GM20000 (cell line): Measurements from ENCODE around the gene ADAMTS2.

Source experiments
- DNase-seq: peaks from one replicate; pipeline ENCODE4 v3.0.0; 2012; ENCODE audit warnings: low spot score
- TF ChIP-seq, protein P1 (sequence below): IDR thresholded peaks from 2 replicates; pipeline ENCODE4 v1.5.1; 2012; ENCODE audit warnings: mild to moderate bottlenecking, control low read depth; ENCODE audit errors: extremely low read depth, missing control alignments

The ADAMTS2 gene

DNA sequence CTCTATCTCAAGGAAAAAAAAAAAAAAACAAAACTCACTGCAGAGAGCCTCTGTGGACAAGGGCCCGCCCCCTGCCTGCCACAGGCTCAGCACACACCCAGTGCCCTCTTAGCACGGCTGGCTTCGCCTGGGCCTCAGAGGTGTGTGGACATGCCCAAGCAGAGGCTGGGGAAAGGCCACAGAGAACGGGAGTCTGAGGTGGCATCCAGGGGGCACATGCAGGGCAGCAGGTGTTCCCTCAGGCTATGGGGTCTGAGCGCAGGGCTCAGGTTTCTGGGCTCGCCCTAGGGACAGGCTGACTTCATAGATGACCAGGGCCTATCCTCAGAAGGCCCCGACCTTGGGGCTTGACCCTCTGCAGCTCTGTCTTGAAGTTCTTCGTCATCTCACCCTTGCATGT, 146.4 kb downstream of the ADAMTS2 start:
- TF ChIP-seq, protein P1, sequence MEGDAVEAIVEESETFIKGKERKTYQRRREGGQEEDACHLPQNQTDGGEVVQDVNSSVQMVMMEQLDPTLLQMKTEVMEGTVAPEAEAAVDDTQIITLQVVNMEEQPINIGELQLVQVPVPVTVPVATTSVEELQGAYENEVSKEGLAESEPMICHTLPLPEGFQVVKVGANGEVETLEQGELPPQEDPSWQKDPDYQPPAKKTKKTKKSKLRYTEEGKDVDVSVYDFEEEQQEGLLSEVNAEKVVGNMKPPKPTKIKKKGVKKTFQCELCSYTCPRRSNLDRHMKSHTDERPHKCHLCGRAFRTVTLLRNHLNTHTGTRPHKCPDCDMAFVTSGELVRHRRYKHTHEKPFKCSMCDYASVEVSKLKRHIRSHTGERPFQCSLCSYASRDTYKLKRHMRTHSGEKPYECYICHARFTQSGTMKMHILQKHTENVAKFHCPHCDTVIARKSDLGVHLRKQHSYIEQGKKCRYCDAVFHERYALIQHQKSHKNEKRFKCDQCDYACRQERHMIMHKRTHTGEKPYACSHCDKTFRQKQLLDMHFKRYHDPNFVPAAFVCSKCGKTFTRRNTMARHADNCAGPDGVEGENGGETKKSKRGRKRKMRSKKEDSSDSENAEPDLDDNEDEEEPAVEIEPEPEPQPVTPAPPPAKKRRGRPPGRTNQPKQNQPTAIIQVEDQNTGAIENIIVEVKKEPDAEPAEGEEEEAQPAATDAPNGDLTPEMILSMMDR = no peak
- no peak for DNase-seq

DNA sequence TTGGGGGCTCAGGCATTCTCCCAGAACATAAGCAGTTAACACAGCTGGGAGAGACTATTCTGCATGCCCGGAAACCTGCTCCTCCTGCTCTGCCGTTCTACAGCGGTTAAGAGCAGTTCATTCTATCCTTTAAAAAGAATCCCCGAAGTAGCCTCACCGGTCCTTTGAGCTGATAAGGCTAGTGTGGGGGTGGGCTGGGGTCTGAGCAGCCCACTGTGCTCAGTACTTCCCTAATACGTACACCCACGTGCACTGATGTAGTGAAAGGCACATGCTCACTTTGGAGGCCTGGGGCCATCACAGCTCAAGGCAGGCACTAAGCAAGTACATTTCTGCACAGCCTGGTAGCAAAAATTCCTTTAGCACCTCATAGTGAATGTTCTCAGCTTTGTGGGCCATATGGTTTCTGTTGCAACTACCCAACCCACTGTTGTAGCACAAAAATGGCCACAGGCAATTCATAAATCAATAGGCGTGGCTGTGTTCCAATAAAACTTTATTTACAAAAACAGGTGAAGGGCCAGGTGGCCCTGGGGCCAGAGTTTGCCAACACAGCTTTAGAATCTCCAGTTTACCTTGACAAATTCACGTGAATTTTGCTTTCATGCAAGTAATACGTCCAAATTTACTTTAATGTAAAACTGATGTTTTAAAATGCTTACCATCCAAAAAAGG, 148.7 kb downstream of the ADAMTS2 start:
- DNase-seq = no peak
- TF ChIP-seq, protein P1 = no peak

DNA sequence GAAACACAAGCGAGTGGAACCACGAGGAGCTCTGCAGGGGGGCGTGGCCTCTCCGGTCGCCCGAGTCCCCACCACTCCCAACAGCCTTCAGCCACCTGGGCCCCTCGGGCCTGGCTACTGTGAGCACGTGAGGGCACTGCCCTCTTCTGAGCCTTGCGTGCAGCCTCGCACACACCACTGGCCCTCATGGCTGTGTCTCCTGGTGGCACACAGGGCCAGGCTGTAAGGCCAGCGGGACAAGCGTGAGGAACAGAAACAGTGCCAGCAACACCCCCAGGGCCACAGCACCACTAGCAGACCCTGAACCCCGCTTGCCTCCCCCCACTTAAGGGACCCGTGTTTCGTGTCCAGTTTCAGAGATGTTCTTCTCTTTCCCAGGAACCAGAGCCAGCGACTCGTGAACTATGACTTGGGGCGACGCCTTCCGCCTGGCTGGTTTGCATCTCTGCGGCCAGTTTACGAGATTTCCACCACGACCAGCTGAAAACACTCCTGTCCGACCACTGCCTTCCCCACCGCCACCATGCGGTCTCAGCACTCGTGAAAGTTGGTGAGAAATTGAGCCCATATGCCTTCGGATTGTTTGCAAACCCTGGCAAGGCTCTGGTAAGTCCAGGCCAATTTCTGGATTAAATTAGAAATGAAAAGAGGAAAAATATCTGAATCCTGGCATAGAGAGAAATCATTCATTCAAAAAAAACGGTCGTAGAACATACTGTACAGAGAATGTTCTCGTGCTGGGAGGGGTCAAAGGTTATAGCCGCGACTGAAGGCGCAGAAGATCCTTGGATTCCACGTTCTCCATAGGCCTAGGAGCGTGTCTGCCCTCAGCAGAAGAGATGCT, 149.5 kb downstream of the ADAMTS2 start:
- DNase-seq = no peak
- TF ChIP-seq, protein P1 = no peak

DNA sequence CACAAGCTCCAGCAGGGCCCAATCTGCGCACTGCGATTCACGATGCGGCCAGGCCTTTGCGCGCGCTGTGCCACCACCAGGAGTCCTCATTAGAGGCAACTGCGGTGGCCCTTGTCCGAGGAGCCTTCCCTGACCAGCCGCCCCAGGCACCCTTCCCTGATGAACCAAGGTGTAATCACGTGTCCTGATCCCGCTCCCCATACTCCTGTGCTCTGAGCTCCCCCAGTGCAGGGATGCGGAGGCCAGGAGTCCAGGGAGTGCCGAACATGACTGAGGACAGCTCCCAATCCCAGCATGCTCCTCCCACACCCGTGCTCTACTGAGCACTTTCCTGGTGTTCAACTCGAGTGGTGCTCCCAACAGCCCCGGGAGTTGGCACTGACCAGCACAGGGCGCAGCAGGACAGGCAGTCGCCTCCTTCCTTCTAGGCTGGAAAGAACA, 150.3 kb downstream of the ADAMTS2 start:
- TF ChIP-seq, protein P1 = no peak
- DNase-seq = no peak

DNA sequence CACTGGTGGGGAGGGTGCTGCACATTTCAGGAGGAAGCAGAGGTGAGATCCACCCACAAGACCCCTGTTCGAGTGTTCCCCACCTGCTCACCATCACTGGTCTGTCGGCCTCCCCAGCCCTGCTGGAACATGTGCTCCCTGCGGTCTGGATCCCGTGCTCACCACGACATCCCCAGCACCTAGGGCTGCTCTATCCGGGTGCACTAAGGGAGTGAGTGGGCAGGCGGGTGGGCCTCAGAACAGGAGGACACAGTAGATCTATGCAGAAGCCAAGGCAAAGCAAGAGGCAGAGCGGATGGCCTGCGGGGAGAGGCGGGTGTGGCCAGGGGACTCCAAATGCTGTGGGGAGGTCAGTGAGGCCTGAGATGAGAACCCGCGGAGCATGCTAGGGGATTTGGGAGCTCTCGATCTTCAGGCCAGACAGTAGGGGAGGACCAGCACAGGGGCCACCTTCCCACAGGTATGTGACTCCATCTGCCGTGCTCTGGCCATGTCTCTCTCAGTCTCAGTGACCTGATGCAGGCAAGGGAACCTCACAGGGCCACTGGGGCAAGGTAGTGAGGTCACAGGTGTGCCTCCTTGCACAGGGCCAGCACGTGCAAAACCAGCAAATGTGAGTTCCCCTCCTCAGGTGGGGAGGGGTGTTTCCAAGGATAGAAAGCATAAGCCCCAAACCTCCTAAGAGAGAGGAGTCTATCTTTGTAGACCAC, 150.9 kb downstream of the ADAMTS2 start:
- TF ChIP-seq, protein P1 = no peak
- DNase-seq = no peak

DNA sequence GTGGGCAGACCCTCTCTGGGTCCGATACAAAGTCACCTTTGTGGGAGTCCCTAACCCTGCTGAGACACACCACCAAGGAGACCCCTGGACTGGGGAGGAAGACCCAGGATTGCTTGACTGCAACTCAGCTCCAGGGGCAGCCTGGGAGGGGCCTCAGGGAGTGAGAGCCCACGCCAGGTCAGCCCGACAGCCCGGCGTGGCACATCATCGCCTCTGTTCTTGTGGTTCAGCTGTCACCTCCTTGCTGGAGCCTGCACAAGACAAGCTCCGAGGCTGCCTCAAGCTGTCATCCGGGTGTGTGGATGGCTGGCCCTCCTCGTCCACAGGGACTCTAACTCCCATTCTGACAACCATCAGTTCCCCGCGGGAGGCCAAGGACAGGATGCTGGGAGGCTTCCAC, 151.5 kb downstream of the ADAMTS2 start:
- TF ChIP-seq, protein P1 = no peak

More for the DNA sequence above, 151.5 kb downstream of the ADAMTS2 start:
- DNase-seq = no peak
